K562 (cell line): ENCODE measurements around the gene HDAC1. TPM values are rescaled to one million over a fixed set of nuclear protein-coding genes. Genes with fewer than 3 reads are reported as not detected.
A peak's percentile ranks its signal among the peaks of the same experiment; 100 is the strongest.

ENCODE experiments used
- BCL6 ChIP-seq: fragments of 250-450 bp; sonication (Bioruptor Pico); IDR thresholded peaks from 2 replicates; pipeline ENCODE4 v1.4.0; 2020
- FOXK2 ChIP-seq, 2 experiments: fragments of 450-650 bp; IDR thresholded peaks in 1 of 2; conservative IDR thresholded peaks in 1 of 2; 2 replicates each; pipeline ENCODE4 v1.6.1; 2016; ENCODE audit warnings: low read depth in 2 of 2, mild to moderate bottlenecking in 1 of 2
- FUS ChIP-seq: fragments of 200-400 bp; formaldehyde crosslinking; optimal IDR thresholded peaks from 2 replicates; pipeline ENCODE3; 2017; ENCODE audit warnings: low read depth, low read length
- GABPB1 ChIP-seq: sonication (generic); formaldehyde crosslinking; IDR thresholded peaks from 2 replicates; pipeline ENCODE4 v1.8.0; 2022; ENCODE audit warnings: mild to moderate bottlenecking, missing genetic modification reagents
- HSF4 ChIP-seq: fragments of 250-450 bp; sonication (Bioruptor Pico); IDR thresholded peaks from 2 replicates; pipeline ENCODE4 v2.1.2; 2022; ENCODE audit warnings: mild to moderate bottlenecking, moderate library complexity, borderline replicate concordance
- JUN ChIP-seq, 2 experiments: sonication (generic) in 1 of 2; formaldehyde crosslinking in 1 of 2; IDR thresholded peaks; 2 replicates each; pipeline versions ENCODE4 v1.6.1 to v1.8.0; 2012 to 2022; ENCODE audit warnings: borderline replicate concordance in 2 of 2, mild to moderate bottlenecking in 2 of 2, improper control_type of control experiment in 1 of 2, low read depth in 1 of 2, low read length in 1 of 2, missing genetic modification reagents in 1 of 2
- KAT7 ChIP-seq: sonication (generic); formaldehyde crosslinking; IDR thresholded peaks from 2 replicates; pipeline ENCODE4 v1.8.0; 2022; ENCODE audit warnings: missing genetic modification reagents, mild to moderate bottlenecking, borderline replicate concordance
- NR2F6 ChIP-seq: fragments of 450-650 bp; formaldehyde crosslinking; IDR thresholded peaks from 2 replicates; pipeline ENCODE4 v1.4.0; 2020; ENCODE audit warnings: mild to moderate bottlenecking
- SMARCC2 ChIP-seq: fragments of 450-650 bp; IDR thresholded peaks from 2 replicates; pipeline ENCODE4 v1.6.1; 2017; ENCODE audit warnings: antibody characterized with exemption, moderate library complexity, mild to moderate bottlenecking, low read depth
- THRAP3 ChIP-seq: fragments of 450-650 bp; IDR thresholded peaks from 2 replicates; pipeline ENCODE4 v1.6.1; 2016; ENCODE audit warnings: mild to moderate bottlenecking, inconsistent platforms, borderline replicate concordance
- ZC3H8 ChIP-seq: fragments of 450-650 bp; IDR thresholded peaks from 2 replicates; pipeline ENCODE4 v1.6.1; 2017
- ZNF445 ChIP-seq: fragments of 250-450 bp; sonication (Bioruptor Pico); IDR thresholded peaks from 2 replicates; pipeline ENCODE4 v1.4.0; 2020; ENCODE audit warnings: low read depth, mild to moderate bottlenecking, moderate library complexity
- ZNF717 ChIP-seq: fragments of 250-450 bp; sonication (Bioruptor Pico); IDR thresholded peaks from 2 replicates; pipeline ENCODE4 v1.5.0; 2021
- polyA plus RNA-seq, 8 experiments: library from polyadenylated mRNA; depleted of rRNA in 4 of 8; stranded (reverse) in 5 of 8; unstranded in 3 of 8; fragments of >200 nt; fragmentation: Nextera tagmentation in 2 of 8; fragmentation: Illumina TruSeq in 1 of 8; extraction: Ambion mirVana in 2 of 8; extraction: Trizol in 1 of 8; gene quantifications; 2 replicates each; pipeline versions ENCODE4 v1.2.1 to v1.2.3, GENCODE V29; 2011 to 2014; ENCODE audit warnings: inconsistent platforms in 1 of 8, missing spikeins in 1 of 8
- total RNA-seq, 7 experiments: library from RNA; depleted of rRNA in 6 of 7; stranded (reverse); fragments of >200 nt in 6 of 7; fragmentation: Illumina TruSeq in 2 of 7; extraction: Trizol in 2 of 7; gene quantifications; 2 replicates each; pipeline versions ENCODE4 v1.2.1 to v1.2.3, GENCODE V29; 2011 to 2021; ENCODE audit warnings: low replicate concordance in 1 of 7
- TF ChIP-seq, protein P1 (sequence below): fragments of 250-450 bp; sonication (Bioruptor Pico); IDR thresholded peaks from 2 replicates; pipeline ENCODE4 v1.4.0; 2020; ENCODE audit warnings: mild to moderate bottlenecking, moderate library complexity
- TF ChIP-seq, protein P2 (sequence below): IDR thresholded peaks from 2 replicates; pipeline ENCODE4 v1.6.1; 2016; ENCODE audit warnings: missing genetic modification characterization, missing compliant biosample characterization
- TF ChIP-seq, protein P3 (sequence below): sonication (generic); formaldehyde crosslinking; IDR thresholded peaks from 2 replicates; pipeline ENCODE4 v1.8.0; 2023; ENCODE audit warnings: mild to moderate bottlenecking, missing genetic modification reagents
- TF ChIP-seq, protein P4 (sequence below): fragments of 450-650 bp; formaldehyde crosslinking; IDR thresholded peaks from 2 replicates; pipeline ENCODE4 v1.4.0; 2020; ENCODE audit warnings: mild to moderate bottlenecking, moderate library complexity

The HDAC1 gene
- total and polyA plus RNA-seq, 9 of the 15 experiments (the other 6 are each of a cell fraction or from before 2014, with no cell fraction given), result 169 to 384 (median 193) TPM

DNA sequence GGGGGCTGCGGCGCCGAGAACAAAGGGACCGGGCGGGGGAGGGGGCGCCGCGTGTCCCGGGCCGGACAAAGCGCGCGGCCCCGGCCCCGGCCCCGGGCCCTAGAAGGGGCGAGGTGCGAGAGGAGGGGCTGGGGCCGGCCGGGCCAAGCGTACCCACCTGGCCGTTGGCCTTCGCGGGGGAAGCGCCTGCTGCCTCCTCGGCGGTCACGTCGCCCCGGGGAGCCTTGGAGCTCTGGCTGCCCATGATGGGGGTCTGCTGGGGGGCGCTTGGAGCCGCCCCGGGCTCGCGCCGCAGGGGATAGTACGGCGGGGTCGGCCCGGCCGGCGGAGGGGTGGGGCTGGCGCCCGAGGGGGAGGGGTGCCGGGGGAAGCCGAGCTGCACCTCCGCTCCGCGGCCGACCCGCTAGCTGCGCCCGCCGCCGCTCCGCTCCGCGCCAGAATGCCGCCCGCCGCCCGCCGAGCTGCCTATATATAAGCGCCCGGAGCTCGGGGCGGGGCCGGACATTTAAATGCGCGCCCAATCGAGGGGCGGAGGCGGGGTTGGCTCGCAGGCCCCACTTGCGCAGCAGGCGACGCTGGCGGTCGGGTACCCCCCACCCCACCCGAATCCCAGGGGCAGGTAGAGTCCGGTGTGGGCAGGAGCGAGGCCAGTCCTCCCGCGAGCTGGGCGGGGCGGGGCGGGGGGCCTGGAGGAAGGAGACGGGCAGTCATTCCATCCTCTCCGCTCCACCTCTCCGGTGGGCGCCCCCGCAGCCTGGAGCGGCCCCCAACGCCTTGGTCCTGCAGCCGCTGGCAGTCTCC is 44.1 kb downstream of the HDAC1 start, which contains the start of gene MARCKSL1 (continued):
- TF ChIP-seq, protein P1, sequence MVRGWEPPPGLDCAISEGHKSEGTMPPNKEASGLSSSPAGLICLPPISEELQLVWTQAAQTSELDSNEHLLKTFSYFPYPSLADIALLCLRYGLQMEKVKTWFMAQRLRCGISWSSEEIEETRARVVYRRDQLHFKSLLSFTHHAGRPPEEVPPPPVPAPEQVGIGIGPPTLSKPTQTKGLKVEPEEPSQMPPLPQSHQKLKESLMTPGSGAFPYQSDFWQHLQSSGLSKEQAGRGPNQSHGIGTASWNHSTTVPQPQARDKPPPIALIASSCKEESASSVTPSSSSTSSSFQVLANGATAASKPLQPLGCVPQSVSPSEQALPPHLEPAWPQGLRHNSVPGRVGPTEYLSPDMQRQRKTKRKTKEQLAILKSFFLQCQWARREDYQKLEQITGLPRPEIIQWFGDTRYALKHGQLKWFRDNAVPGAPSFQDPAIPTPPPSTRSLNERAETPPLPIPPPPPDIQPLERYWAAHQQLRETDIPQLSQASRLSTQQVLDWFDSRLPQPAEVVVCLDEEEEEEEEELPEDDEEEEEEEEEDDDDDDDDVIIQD (CRISPR knock-in tag), result no peak
- TF ChIP-seq, protein P2, sequence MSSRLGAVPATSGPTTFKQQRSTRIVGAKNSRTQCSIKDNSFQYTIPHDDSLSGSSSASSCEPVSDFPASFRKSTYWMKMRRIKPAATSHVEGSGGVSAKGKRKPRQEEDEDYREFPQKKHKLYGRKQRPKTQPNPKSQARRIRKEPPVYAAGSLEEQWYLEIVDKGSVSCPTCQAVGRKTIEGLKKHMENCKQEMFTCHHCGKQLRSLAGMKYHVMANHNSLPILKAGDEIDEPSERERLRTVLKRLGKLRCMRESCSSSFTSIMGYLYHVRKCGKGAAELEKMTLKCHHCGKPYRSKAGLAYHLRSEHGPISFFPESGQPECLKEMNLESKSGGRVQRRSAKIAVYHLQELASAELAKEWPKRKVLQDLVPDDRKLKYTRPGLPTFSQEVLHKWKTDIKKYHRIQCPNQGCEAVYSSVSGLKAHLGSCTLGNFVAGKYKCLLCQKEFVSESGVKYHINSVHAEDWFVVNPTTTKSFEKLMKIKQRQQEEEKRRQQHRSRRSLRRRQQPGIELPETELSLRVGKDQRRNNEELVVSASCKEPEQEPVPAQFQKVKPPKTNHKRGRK (tag), result no peak
- TF ChIP-seq NR2F6 (CRISPR knock-in tag), result no peak
- no peak for TF ChIP-seq SMARCC2
- TF ChIP-seq, protein P3, sequence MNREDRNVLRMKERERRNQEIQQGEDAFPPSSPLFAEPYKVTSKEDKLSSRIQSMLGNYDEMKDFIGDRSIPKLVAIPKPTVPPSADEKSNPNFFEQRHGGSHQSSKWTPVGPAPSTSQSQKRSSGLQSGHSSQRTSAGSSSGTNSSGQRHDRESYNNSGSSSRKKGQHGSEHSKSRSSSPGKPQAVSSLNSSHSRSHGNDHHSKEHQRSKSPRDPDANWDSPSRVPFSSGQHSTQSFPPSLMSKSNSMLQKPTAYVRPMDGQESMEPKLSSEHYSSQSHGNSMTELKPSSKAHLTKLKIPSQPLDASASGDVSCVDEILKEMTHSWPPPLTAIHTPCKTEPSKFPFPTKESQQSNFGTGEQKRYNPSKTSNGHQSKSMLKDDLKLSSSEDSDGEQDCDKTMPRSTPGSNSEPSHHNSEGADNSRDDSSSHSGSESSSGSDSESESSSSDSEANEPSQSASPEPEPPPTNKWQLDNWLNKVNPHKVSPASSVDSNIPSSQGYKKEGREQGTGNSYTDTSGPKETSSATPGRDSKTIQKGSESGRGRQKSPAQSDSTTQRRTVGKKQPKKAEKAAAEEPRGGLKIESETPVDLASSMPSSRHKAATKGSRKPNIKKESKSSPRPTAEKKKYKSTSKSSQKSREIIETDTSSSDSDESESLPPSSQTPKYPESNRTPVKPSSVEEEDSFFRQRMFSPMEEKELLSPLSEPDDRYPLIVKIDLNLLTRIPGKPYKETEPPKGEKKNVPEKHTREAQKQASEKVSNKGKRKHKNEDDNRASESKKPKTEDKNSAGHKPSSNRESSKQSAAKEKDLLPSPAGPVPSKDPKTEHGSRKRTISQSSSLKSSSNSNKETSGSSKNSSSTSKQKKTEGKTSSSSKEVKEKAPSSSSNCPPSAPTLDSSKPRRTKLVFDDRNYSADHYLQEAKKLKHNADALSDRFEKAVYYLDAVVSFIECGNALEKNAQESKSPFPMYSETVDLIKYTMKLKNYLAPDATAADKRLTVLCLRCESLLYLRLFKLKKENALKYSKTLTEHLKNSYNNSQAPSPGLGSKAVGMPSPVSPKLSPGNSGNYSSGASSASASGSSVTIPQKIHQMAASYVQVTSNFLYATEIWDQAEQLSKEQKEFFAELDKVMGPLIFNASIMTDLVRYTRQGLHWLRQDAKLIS (CRISPR knock-in tag), result peak; percentile 91
- no peak for TF ChIP-seq JUN (IDR thresholded peaks at IDR 0.05; ENCODE audit: borderline replicate concordance, low read depth, low read length)
- 0 out of 2 replicates have a peak, but pooled peaks have one; percentile 44 for TF ChIP-seq JUN (CRISPR knock-in tag; IDR thresholded peaks at IDR 0.05; ENCODE audit: borderline replicate concordance)
- peak; percentile 71 for TF ChIP-seq GABPB1
- no peak for TF ChIP-seq FOXK2 (conservative IDR thresholded peaks at IDR 0.05 in 1 of 2, IDR thresholded peaks at IDR 0.05 in 1 of 2; ENCODE audit: low read depth in 2 of 2)
- no peak for TF ChIP-seq ZNF445 (CRISPR knock-in tag)
- no peak for TF ChIP-seq THRAP3
- no peak for TF ChIP-seq HSF4 (CRISPR knock-in tag)
- peak; percentile 88; the same call in 1 of the 2 replicates for TF ChIP-seq KAT7
- peak; percentile 90 for TF ChIP-seq FUS
- TF ChIP-seq, protein P4, sequence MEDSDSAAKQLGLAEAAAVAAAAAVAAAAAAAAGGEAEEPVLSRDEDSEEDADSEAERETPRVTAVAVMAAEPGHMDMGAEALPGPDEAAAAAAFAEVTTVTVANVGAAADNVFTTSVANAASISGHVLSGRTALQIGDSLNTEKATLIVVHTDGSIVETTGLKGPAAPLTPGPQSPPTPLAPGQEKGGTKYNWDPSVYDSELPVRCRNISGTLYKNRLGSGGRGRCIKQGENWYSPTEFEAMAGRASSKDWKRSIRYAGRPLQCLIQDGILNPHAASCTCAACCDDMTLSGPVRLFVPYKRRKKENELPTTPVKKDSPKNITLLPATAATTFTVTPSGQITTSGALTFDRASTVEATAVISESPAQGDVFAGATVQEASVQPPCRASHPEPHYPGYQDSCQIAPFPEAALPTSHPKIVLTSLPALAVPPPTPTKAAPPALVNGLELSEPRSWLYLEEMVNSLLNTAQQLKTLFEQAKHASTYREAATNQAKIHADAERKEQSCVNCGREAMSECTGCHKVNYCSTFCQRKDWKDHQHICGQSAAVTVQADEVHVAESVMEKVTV (CRISPR knock-in tag), result no peak
- no peak for TF ChIP-seq ZC3H8
- no peak for TF ChIP-seq ZNF717 (CRISPR knock-in tag)
- TF ChIP-seq BCL6, result no peak
